ENCODE measurements around the gene MFSD6L. TPM values are rescaled to one million over a fixed set of nuclear protein-coding genes. Genes with fewer than 3 reads are reported as not detected.

MFSD6L gene
- total and polyA plus RNA-seq, 12 donors, result 0.06 to 0.24 (median 0.13) TPM; not detected in 7

GRCh38 chr17:8758137-8758596, 41.0 kb downstream of the MFSD6L start, which contains the start of gene SPDYE4:
TSS of gene SPDYE4 (minus strand) at chr17:8758546. CDS start at chr17:8758382, 164 bp downstream.
- TF ChIP-seq CTCF (IDR thresholded peaks at IDR 0.05) (no peak), POLR2A (IDR thresholded peaks at IDR 0.05) (no peak)
- WGBS, 4 donors, result 87 to 91% (median 89%) methylated on average over 12 to 15 of the region's 15 CpGs
- DNase-seq, result no peak

GRCh38 chr17:8757189-8757588, 42.0 kb downstream of the MFSD6L start:
- intact Hi-C loops (cut with DNase I), result no loop called here
- TF ChIP-seq POLR2A (IDR thresholded peaks at IDR 0.05) (no peak), CTCF (IDR thresholded peaks at IDR 0.05) (no peak)
- no peaks in the 10 kb centered on the region for H3K4me1 ChIP-seq (replicated peaks in 1 of 2)
- WGBS, 4 donors, result 73 to 79% (median 75%) methylated on average over 13 of the region's 13 CpGs
- no peak for DNase-seq
- H3K9me3 ChIP-seq (replicated peaks in 1 of 3), result no peaks in the 10 kb centered on the region
- no peaks in the 10 kb centered on the region for H3K27me3 ChIP-seq
- H3K36me3 ChIP-seq (replicated peaks in 1 of 2), result no peaks in the 10 kb centered on the region
- H3K4me3 ChIP-seq, result no peak overlapping the region
- no peak overlapping the region for H3K27ac ChIP-seq

More at GRCh38 chr17:8758137-8758596, 41.0 kb downstream of the MFSD6L start, which contains the start of gene SPDYE4:
- no peak within 1 kb of the TSS for H3K27ac ChIP-seq
- H3K27me3 ChIP-seq, result no peaks in the 10 kb centered on the region
- no peaks in the 10 kb centered on the region for H3K36me3 ChIP-seq (replicated peaks in 1 of 2)
- intact Hi-C loops (cut with DNase I), result no loop called here
- H3K4me3 ChIP-seq, result no peak within 1 kb of the TSS
- H3K4me1 ChIP-seq (replicated peaks in 1 of 2), result no peaks in the 10 kb centered on the region
- no peaks in the 10 kb centered on the region for H3K9me3 ChIP-seq (replicated peaks in 1 of 3)

- no peak for TF ChIP-seq CTCF (IDR thresholded peaks at IDR 0.05)
- no peak for TF ChIP-seq POLR2A (IDR thresholded peaks at IDR 0.05)
- H3K4me3 ChIP-seq, result no peak overlapping the region
- H3K4me1 ChIP-seq (replicated peaks in 1 of 2), result no peaks in the 10 kb centered on the region
- peaks cover 0 to 4% (median 0%) of the 10 kb centered on the region in 3 donors for H3K9me3 ChIP-seq (replicated peaks in 1 of 3)
- intact Hi-C loops (cut with DNase I), result no loop called here
- WGBS, 4 donors, result 79 to 89% (median 86%) methylated on average over 12 of the region's 12 CpGs
- no peaks in the 10 kb centered on the region for H3K27me3 ChIP-seq
- no peaks in the 10 kb centered on the region for H3K36me3 ChIP-seq (replicated peaks in 1 of 2)
- DNase-seq, result no peak
- no peak overlapping the region for H3K27ac ChIP-seq
Measured at GRCh38 chr17:8755590-8756255, 43.4 kb downstream of the MFSD6L start.

- intact Hi-C loops (cut with DNase I), result no loop called here
Measured at GRCh38 chr17:8754890-8755289, 44.3 kb downstream of the MFSD6L start.

More at GRCh38 chr17:8754890-8755289, 44.3 kb downstream of the MFSD6L start:
- DNase-seq, result no peak
- no peak overlapping the region for H3K4me3 ChIP-seq
- H3K9me3 ChIP-seq (replicated peaks in 1 of 3), result peaks cover 0 to 4% (median 0%) of the 10 kb centered on the region in 3 donors
- no peaks in the 10 kb centered on the region for H3K4me1 ChIP-seq (replicated peaks in 1 of 2)
- no peak for TF ChIP-seq CTCF (IDR thresholded peaks at IDR 0.05)
- no peak for TF ChIP-seq POLR2A (IDR thresholded peaks at IDR 0.05)
- H3K27me3 ChIP-seq, result no peaks in the 10 kb centered on the region
- H3K36me3 ChIP-seq (replicated peaks in 1 of 2), result no peaks in the 10 kb centered on the region
- H3K27ac ChIP-seq, result no peak overlapping the region
- WGBS, 4 donors, result 69 to 72% (median 70%) methylated on average over 8 of the region's 8 CpGs

Data from adrenal gland (tissue), 12 donors.